ENCODE data around the gene GUCY1A1.
A peak's percentile ranks its signal among the peaks of the same experiment; 100 is the strongest.

GUCY1A1 gene

DNA sequence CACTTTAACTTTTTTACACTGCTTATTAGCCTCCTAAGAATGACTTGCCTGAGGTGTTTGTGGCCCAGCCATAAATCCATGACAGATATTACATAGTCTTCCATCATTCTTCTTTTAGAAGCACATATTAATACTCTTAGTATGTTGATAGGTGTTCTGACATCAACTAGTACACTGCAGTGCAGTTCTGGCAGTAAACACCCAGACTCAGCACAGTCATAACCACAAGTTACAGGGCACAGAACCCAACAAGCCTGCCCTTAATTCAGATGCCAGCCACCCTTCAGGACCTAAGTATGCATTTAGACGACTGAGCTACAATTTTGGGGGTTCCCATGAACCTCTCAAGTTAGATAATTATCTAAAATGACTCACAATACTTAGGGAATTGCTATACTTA is 55.7 kb downstream of the GUCY1A1 start:
- H3K27ac ChIP-seq, result peak overlapping the region in 1 of 21 experiments; percentile 42
- no peak overlapping the region for H3K4me3 ChIP-seq

DNA sequence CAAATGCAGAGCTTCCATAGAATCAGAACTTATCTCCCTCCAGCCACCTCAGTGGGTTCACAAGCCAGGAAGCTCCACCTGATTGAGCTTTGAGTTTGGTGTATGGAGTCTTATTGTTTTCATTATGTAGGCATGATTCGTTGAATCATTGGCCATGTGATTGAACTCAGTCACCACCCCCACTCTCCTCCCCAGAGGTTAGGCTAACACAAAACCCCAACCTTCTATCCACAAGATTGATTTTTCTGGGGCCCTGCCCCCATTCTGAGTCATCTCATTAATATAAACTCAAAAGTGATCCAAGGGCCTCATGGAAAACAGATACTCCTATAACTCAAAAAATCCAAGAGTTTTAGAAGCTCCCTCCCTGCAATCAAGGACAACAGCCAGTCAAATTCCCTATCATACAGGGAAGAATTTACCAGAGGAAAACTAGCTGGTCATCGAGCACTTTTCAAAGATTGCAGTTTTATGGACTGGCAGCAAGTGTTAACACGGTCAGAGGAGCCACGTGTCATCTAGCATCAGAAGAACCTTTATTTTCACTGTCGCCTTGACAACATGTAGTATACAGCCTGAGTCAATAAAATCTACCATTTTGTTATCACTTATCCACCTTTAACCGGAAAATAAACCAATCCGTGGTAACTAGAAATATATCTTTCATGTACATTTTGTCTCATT is 56.3 kb downstream of the GUCY1A1 start:
- Histone ChIP-seq H3K27ac (peak overlapping the region in 1 of 21 experiments; percentile 42), H3K4me3 (no peak overlapping the region)

DNA sequence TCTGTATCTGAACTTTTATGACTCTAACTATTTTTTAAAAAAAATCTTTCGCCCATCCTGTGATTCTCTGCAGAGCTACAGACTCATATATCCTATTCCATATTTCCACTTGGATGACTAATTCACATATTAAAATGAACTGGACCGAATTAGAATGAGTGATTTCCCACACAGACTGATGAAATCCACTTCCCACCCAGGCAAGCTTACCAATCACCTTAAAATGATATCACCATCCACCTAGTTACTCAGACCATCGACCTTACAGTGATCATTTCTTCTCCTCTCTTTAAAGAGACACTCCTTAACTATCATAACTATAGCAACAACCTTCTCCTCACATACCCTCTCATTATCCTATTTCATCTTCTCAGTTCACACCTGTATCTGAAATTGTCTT is 58.1 kb downstream of the GUCY1A1 start:
- Histone ChIP-seq H3K4me3 (no peak overlapping the region), H3K27ac (no peak overlapping the region)

DNA sequence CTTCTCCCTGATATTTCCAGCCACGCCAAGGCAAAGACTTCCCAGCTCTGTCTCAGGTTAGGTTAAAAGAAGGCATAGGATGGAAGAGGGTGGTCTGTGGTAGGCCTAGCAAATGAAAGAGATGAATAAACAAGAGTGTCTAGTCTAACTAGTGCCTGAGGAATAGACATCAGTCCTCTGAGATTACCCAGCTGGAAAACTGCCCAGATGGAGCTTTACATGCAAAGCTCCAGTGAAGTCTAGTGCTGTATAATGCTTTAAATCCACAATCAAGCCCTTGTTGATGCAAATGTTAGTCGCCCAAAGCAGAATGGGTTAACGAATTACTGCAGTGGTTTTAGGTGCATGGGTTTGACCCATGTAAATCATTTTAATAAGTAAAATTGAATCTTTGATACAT is 67.4 kb downstream of the GUCY1A1 start:
- H3K27ac ChIP-seq, result no peak overlapping the region
- H3K4me3 ChIP-seq, result no peak overlapping the region

DNA sequence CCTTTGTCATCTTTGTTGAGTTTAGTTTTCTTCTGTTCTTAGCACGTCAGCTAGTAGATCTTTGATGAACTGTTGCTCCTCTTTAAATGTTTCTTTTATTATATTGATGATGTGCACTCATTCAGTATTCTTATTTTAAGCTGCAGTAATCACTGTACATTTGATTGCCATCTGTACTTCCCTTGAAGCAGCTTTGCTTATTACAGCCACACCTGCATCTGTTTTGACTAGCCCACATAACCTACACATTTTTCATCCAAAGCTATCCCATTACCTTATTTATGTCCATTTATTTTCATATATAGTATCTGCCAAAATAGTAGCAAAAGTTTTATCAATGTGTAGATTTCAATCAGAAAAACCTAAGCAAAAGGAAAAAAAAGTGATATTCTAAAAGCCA is 68.3 kb downstream of the GUCY1A1 start:
- Histone ChIP-seq H3K27ac (no peak overlapping the region), H3K4me3 (no peak overlapping the region)

DNA sequence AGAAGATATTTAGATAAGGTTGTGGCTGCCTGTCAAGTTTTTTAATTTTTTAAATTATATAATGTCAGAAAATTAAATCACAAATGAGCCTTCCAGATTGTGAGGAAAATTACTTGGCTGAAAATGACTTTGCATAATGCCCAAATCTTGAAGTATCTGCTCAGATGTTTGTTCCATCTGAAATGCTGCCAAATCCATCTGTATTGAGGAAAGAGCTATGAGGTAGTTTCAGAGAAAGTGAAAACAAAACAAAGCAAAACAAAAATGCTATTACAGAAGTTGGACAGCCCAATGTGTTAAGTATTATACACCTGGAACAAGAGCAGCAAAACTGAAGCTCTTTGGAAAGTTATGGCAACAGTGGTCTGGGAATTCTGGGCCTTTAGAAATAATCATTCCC is 68.8 kb downstream of the GUCY1A1 start:
- no peak overlapping the region for H3K27ac ChIP-seq

DNA sequence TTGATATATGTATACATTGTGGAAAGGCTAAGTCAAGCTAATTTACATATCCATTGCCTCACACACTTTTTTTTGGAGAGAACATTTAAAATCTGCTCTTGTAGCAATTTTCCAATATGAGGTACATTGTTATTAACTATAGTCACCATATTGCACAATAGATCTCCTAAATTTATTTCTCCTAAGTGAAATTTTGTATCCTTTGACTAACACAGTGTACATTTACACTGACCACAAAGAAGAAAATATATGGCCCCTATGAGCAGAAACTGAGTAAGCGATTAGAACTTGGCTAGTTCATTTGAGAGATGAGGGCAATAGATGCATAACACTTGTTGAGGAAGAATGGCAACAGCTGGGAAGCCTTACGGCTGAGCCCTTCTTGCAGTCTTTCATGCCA is 71.9 kb downstream of the GUCY1A1 start:
- Histone ChIP-seq H3K27ac (no peak overlapping the region), H3K4me3 (no peak overlapping the region)

More for the DNA sequence above, 68.8 kb downstream of the GUCY1A1 start:
- no peak overlapping the region for H3K4me3 ChIP-seq

DNA sequence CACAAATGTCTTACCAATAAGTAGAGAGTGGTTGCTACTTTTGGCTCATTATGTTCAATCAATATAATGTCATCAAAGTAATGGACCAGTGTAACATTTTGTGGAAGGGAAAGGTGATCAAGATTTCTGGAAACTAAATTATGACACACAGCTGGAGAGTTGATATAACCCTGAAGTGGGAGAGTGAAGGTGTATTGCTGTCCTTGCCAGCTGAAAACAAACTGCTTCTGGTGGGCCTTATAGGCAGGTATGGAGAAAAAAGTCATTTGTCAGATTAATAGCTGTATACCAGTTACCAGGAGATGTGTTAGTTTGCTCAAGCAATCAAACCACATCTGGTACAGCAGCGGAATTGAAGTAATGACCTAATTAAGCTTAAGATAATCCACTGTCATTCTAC is 74.9 kb downstream of the GUCY1A1 start:
- no peak overlapping the region for H3K4me3 ChIP-seq
- H3K27ac ChIP-seq, result no peak overlapping the region

DNA sequence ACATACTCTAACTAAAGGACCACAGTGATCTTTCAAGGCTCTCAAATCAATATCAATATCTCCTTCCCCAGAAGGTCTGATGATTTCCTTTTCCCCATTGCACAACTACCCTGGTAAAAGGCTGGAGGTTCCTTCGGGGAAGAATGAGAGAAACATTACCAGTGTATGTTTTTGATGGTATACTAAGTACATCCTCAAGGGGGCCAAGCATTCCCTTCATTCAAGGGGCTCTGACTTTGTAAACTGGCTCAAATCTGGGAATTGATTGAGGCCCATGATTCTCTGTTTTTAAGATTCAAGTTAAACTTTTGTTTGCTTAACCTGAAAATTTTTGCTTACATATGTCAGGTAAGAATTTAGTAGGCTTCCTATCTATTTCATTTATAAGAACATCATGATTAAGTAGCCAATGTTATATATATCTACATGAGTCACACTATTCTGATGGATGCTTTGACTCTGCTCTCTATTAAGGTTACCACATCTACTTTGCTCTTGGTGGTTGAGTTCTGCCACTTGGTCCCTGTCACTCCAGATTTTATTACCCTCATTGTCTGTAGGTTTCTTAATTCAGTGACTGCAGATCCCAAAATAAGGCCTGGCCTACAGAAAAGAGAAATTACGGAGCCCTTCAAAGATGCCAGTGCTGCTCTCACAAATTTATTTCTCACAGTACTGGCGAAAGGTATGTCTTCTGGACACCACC is 75.8 kb downstream of the GUCY1A1 start:
- Histone ChIP-seq H3K4me3 (no peak overlapping the region), H3K27ac (no peak overlapping the region)

DNA sequence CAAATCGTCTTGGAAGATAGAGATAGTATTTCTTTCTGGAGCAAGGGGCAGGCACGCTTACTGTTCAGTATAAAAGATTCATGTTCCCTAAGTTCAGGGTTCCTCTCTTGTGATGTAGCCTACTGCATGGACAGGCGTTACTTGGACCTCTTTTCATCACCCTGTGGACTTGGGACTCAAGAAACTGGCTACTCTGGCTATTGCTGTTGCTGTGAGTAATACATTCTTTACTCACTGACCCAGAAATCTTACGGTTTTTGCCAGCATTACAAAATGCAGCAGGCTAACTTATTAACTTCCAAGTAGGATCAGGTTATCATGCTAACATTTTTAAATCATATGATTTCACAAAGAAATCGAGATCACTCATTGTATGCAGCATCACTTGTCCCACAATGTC is 79.3 kb downstream of the GUCY1A1 start:
- no peak overlapping the region for H3K4me3 ChIP-seq
- H3K27ac ChIP-seq, result no peak overlapping the region

DNA sequence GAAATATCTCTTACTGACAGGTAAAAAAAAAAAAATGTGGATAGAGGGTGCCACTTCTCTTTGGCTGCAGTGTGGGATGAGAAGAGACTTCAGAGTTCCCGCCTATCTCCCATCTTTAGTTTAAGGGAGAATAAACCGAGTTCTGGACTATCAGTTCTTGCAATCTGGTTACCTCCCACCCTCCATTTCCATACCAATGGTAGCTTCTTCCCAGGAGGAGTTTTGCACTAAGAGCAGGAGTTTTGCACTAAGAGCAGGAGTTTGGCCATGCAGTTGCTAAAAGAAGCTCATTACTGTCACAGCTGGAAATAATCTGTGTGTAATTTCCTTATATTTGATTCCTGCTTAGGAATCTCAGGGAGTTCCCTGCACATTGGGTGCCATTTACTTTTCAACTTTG is 81.4 kb downstream of the GUCY1A1 start:
- Histone ChIP-seq H3K4me3 (no peak overlapping the region), H3K27ac (no peak overlapping the region)

DNA sequence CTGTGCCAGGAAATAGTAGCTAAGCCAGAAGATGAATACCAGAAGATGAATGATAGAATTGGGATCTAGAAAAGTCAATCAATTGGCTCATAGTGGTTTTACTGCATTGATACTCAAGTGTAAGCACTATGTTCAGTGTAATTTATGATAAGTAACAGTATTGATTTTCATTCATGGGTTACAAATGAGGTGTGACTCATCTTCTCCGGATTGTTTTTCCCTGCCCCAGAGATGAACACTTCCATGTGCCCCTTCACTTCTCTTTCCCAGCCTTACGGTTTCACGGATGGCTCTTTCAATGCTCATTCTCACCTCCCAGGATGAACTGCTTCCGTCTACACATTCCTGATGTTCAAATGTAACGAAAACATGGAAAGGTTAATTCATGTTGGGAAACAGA is 82.4 kb downstream of the GUCY1A1 start:
- H3K27ac ChIP-seq, result no peak overlapping the region
- no peak overlapping the region for H3K4me3 ChIP-seq

DNA sequence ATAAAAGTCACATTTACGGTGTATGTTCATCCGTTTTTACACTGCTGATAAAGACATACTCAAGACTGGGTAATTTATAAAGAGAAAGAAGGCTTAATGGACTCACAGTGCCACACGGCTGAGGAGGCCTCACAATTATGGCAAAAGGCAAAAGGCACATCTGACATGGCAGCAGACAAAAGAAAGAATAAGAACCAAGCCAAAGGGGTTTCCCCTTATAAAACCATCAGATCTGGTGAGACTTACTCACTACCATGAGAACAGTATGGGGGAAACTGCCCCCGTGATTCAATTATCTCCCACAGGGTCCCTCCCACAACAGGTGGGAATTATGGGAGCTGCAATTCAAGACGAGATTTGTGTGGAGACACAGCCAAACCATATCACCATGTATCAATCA is 84.9 kb downstream of the GUCY1A1 start:
- Histone ChIP-seq H3K27ac (no peak overlapping the region), H3K4me3 (no peak overlapping the region)

DNA sequence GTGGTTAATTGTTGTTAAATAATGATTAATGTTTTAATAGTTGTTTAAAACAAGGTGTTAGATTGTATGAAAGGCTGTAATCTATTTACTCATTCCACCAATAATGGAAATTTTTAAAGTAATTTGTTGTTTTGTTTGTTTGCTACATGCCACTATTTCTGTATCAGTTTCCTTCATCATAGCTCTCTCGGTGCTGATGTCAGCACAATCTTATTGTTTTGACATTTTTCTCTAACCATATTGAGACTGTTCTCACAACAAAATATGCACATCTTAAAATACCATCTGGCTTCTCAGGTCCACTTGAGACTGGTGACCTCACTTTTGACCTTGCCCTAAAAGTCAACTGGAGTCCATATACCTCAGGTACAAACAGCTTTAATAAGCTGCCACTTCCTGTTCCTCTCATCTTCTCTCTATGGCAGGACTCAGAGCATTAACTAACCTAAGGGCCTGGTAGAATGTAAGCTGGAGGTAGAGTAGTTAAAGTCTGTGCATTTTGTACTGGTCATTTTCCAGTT is 91.2 kb downstream of the GUCY1A1 start:
- no peak overlapping the region for H3K4me3 ChIP-seq
- no peak overlapping the region for H3K27ac ChIP-seq

DNA sequence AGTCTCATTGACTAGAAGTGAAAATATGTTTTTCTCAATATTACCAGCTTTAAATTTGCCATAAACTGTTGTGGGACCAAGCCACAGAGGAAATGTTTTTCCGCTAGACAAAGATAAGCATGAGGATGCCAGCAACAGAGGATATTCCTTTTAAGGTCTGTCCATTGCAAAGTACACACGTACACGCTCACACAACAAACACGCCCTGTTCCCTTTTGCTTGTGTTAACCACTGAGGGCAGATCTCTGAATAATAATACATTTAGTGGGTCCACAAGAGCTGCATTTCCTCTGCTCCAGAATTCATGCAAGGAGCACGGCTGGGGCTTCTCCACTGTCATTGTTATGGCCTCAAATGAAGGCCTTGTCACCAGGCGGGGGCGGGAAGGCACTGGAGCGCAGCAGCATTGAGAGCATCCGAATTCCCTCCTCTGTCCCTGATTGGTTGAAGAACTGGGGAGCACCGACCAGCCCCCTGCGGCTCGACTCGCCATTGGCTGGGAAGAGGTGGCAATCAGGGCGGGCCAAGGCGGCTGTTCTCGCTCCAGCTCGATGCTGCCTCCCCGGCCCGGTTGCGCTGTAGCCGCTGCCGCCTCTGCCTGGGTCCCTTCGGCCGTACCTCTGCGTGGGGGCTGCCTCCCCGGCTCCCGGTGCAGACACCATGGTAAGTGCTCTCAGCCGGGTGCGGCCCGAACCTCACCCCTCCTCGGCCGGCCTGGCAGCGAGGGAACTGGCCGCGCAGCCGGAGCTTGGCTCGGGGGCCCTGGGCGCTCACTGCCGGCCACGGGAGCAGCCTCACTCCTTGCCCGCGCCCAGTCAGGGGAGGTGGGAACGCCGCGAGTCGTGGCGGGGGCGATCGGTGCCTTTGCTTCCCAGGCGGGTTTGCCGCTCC is 92.1 kb downstream of the GUCY1A1 start, which contains the start of gene GUCY1B1:
GUCY1B1 (plus strand) TSS at position 541 of the 891 bp plus-strand sequence; CDS start at position 661, 120 bp downstream.
- H3K27ac ChIP-seq, result peak within 1 kb of the TSS in 20 of 21 experiments; percentile 9 to 86 (median 71)
- peak within 1 kb of the TSS; percentile 44 to 69 (median 54) for H3K4me3 ChIP-seq

DNA sequence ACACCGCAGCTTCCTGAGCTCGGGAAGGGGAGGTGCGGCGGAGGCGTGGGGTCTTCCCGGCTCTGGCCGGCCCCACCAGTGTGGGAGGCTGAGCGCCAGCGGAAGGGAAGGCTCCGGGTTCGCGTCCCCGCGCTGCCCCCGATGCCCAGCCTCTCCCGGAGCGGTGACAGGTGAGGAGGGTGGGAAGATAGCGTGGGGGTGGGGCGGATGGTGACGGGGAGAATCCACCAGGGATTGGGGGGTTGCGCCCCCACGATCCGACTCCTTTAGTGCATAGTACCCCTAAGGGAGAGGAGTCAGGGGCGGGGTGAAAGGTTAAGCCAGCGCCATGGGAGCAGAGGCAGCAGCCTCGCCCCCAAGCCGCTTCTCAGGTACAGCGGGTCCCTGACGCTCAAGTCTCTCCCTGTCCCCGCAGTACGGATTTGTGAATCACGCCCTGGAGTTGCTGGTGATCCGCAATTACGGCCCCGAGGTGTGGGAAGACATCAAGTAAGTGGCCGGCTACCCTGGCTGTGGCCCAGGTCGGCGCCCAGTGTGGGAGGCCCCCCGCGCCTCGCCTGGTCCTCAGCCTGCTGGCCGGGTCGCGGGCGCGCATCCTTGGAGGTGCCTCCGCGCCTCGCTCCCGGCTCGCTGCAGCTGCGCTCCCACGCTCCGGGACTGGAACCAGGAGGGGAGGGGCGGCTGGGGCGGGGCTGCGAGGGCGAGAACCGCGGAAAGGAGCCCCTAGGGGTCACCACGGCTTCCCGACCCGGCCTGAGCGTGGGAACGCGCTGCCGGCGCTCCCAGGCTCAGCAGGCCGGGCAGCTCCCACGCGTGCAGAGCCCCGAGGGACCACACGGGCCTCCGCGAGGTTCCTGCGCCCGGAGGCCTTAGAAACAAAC is 93.0 kb downstream of the GUCY1A1 start:
- peak overlapping the region in 20 of 21 experiments; percentile 9 to 86 (median 71) for H3K27ac ChIP-seq
- peak overlapping the region; percentile 44 to 69 (median 54) for H3K4me3 ChIP-seq

DNA sequence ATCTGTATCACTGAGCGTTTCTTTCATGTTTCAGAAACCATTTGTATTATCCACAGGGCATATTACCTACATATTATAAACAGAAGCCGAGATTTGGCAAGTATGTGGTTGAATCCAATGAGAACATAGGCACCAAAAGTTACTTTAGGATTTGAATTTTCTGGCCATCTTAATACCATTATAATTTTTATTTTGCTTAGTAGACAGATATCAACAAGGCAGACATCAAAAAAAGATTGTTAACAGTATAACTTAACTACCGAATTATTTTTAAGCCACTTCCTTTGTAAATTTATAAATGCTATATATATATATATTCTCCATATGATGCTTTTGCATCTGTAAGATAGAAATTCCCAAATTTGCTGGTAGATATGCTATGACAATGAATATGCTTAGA is 94.4 kb downstream of the GUCY1A1 start:
- Histone ChIP-seq H3K4me3 (no peak overlapping the region), H3K27ac (no peak overlapping the region)

DNA sequence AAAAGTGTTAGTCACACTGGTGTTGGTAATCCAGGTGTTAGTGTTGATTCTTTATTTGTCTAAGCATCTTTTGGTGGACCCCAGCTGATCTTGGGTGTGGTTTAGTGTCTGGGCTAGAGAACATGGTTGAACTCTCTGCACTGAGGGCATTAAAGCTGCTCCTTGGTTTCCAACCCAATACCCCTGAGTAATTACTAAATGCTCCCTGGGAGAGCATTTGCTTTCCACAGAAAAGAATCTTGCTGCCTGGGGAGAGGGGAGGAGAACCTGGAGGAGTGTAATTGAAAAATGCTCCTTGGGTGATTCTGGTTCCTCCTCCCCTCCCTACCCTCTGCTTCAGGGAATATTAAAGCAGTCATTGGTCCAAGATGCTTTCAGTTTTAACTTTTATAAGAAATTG is 95.3 kb downstream of the GUCY1A1 start:
- Histone ChIP-seq H3K4me3 (no peak overlapping the region), H3K27ac (peak overlapping the region in 2 of 21 experiments; percentile 2 to 31)

DNA sequence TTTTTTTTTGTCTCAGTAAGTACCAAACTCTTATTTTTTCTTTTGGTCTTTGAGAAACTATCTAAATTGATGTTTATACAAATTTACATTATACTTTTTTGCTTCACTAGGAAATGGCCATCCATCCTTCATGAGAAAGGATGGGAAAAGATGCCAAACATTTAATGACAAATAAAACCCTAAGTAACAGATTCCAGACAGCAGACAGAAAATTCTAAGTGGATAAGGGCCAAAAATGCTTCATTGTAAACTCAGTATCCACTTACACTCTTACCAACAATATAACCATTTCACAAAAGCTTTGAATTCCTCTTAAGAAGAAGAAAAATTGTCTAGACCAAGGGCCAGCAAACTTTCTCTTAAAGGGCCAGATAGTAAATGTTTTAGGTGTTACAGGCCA is 95.7 kb downstream of the GUCY1A1 start:
- Histone ChIP-seq H3K27ac (no peak overlapping the region), H3K4me3 (no peak overlapping the region)

All from skin epidermis (tissue), 12 donors.